Measurements from ENCODE around the gene GPR132. TPM values are rescaled to one million over a fixed set of nuclear protein-coding genes. Genes with fewer than 3 reads are reported as not detected.

GPR132 gene
- total and polyA plus RNA-seq, 9 of the 15 experiments (the other 6 are each of a cell fraction or from before 2014, with no cell fraction given) = 0.01 to 1.1 (median 0.25) TPM; not detected in 1

DNA sequence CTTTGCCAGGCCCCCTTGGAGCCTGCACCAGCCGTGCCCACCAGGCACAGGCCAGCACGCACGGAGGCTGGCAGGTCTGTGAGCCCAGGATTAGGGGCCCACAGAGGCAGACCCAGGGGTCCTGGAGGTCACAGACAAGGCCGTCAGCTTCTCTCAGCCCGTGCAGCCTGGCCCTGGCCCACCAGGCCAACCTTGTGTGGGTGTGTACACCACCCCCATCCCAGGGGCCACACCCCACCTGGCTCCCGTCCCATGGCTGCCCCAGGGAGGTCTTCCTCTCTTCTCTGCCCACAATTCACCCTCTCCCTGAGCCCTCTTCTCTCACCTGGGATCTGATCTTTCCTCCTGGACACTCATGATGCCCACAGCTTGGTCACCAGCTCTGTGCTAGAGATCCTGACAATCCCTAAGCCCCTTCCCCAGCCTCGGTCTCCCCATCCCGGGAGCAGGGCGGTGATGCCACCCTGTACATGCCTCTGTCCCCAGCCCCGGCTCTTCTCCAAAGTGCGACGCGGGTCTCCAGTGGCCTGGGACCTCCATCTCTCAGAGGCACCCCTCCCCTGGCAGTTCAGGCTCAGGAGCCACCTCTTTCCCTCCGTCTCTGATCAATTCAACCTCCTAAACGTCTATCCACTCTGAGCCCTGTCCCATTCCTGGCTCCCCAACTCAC is 31.1 kb upstream of the GPR132 start (continued):
- TF ChIP-seq, protein P1, sequence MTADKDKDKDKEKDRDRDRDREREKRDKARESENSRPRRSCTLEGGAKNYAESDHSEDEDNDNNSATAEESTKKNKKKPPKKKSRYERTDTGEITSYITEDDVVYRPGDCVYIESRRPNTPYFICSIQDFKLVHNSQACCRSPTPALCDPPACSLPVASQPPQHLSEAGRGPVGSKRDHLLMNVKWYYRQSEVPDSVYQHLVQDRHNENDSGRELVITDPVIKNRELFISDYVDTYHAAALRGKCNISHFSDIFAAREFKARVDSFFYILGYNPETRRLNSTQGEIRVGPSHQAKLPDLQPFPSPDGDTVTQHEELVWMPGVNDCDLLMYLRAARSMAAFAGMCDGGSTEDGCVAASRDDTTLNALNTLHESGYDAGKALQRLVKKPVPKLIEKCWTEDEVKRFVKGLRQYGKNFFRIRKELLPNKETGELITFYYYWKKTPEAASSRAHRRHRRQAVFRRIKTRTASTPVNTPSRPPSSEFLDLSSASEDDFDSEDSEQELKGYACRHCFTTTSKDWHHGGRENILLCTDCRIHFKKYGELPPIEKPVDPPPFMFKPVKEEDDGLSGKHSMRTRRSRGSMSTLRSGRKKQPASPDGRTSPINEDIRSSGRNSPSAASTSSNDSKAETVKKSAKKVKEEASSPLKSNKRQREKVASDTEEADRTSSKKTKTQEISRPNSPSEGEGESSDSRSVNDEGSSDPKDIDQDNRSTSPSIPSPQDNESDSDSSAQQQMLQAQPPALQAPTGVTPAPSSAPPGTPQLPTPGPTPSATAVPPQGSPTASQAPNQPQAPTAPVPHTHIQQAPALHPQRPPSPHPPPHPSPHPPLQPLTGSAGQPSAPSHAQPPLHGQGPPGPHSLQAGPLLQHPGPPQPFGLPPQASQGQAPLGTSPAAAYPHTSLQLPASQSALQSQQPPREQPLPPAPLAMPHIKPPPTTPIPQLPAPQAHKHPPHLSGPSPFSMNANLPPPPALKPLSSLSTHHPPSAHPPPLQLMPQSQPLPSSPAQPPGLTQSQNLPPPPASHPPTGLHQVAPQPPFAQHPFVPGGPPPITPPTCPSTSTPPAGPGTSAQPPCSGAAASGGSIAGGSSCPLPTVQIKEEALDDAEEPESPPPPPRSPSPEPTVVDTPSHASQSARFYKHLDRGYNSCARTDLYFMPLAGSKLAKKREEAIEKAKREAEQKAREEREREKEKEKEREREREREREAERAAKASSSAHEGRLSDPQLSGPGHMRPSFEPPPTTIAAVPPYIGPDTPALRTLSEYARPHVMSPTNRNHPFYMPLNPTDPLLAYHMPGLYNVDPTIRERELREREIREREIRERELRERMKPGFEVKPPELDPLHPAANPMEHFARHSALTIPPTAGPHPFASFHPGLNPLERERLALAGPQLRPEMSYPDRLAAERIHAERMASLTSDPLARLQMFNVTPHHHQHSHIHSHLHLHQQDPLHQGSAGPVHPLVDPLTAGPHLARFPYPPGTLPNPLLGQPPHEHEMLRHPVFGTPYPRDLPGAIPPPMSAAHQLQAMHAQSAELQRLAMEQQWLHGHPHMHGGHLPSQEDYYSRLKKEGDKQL (CRISPR knock-in tag; IDR thresholded peaks at IDR 0.05; ENCODE audit: borderline replicate concordance) = no peak
- TF ChIP-seq CAMTA2 (CRISPR knock-in tag; conservative IDR thresholded peaks at IDR 0.05) (no peak), MEIS2 (IDR thresholded peaks at IDR 0.05; ENCODE audit: partially characterized antibody) (no peak), ZNF644 (tag; IDR thresholded peaks at IDR 0.05; ENCODE audit: low read depth) (no peak)

Data from K562 (cell line).